T-helper 1 cell treated with Interleukin-12 subunit alpha and Interleukin-12 subunit beta and Interleukin-4 antibody, amounts not matched to agents 30 μg/mL and 1 μg/mL, for 36 hours (primary cell): Measurements from ENCODE around the gene PER3.

Experiments
- H3K27ac Mint-ChIP-seq: one replicate; pipeline ENCODE4 v1.8.0; 2021; ENCODE audit warnings: mild to moderate bottlenecking, mixed read lengths
- H3K27me3 Mint-ChIP-seq: one replicate; pipeline ENCODE4 v1.8.0; 2021; ENCODE audit warnings: low read depth, mixed read lengths
- H3K36me3 Mint-ChIP-seq: one replicate; pipeline ENCODE4 v1.8.0; 2021; ENCODE audit warnings: low read depth, mixed read lengths
- H3K4me1 Mint-ChIP-seq: one replicate; pipeline ENCODE4 v1.8.0; 2021; ENCODE audit warnings: low read depth, mixed read lengths
- H3K4me3 Mint-ChIP-seq: one replicate; pipeline ENCODE4 v1.8.0; 2021; ENCODE audit warnings: mild to moderate bottlenecking, moderate library complexity, mixed read lengths
- H3K9me3 Mint-ChIP-seq: one replicate; pipeline ENCODE4 v1.8.0; 2021; ENCODE audit warnings: mixed read lengths

PER3 gene

GRCh38 chr1:7768583-7768982 lies 15.5 kb upstream of the PER3 start:
- Mint-ChIP-seq H3K9me3 (no peaks in the 10 kb centered on the region), H3K4me3 (no peak overlapping the region), H3K27ac (no peak overlapping the region), H3K27me3 (peaks cover 30% of the 10 kb centered on the region), H3K4me1 (peaks cover 15% of the 10 kb centered on the region), H3K36me3 (peaks cover 12% of the 10 kb centered on the region)

GRCh38 chr1:7769673-7770412 lies 14.2 kb upstream of the PER3 start:
- Mint-ChIP-seq H3K9me3 (no peaks in the 10 kb centered on the region), H3K27ac (no peak overlapping the region), H3K27me3 (peaks cover 30% of the 10 kb centered on the region), H3K36me3 (peaks cover 17% of the 10 kb centered on the region), H3K4me3 (peak overlapping the region; percentile 3), H3K4me1 (peaks cover 19% of the 10 kb centered on the region)

GRCh38 chr1:7770669-7770996 lies 13.5 kb upstream of the PER3 start:
- H3K27me3 Mint-ChIP-seq, result peaks cover 23% of the 10 kb centered on the region
- H3K4me1 Mint-ChIP-seq, result peaks cover 20% of the 10 kb centered on the region
- H3K9me3 Mint-ChIP-seq, result no peaks in the 10 kb centered on the region
- peak overlapping the region; percentile 75 for H3K27ac Mint-ChIP-seq
- H3K4me3 Mint-ChIP-seq, result peak overlapping the region; percentile 79
- peaks cover 19% of the 10 kb centered on the region for H3K36me3 Mint-ChIP-seq

- peaks cover 23% of the 10 kb centered on the region for H3K4me1 Mint-ChIP-seq
- H3K27ac Mint-ChIP-seq, result peak within 1 kb of the TSS; percentile 80
- H3K36me3 Mint-ChIP-seq, result peaks cover 23% of the 10 kb centered on the region
- no peaks in the 10 kb centered on the region for H3K9me3 Mint-ChIP-seq
- peaks cover 23% of the 10 kb centered on the region for H3K27me3 Mint-ChIP-seq
- H3K4me3 Mint-ChIP-seq, result peak within 1 kb of the TSS; percentile 88
These were observed 12.9 kb upstream of the PER3 start, which contains the start of gene VAMP3 for GRCh38 chr1:7770997-7771822. TSS of gene VAMP3 (plus strand) at chr1:7771296. CDS start at chr1:7771384, 88 bp downstream.

- Mint-ChIP-seq H3K9me3 (no peaks in the 10 kb centered on the region), H3K27me3 (peaks cover 23% of the 10 kb centered on the region), H3K4me1 (peaks cover 26% of the 10 kb centered on the region), H3K36me3 (peaks cover 28% of the 10 kb centered on the region), H3K27ac (peak overlapping the region; percentile 80), H3K4me3 (peak overlapping the region; percentile 88)
These were observed 12.2 kb upstream of the PER3 start for GRCh38 chr1:7771823-7772299.

- Mint-ChIP-seq H3K27me3 (no peaks in the 10 kb centered on the region), H3K4me3 (no peak overlapping the region), H3K36me3 (peaks cover 35% of the 10 kb centered on the region), H3K27ac (no peak overlapping the region), H3K9me3 (no peaks in the 10 kb centered on the region), H3K4me1 (peaks cover 30% of the 10 kb centered on the region)
These were observed 6.5 kb upstream of the PER3 start for GRCh38 chr1:7777591-7777990.

GRCh38 chr1:7778133-7778628 lies 5.9 kb upstream of the PER3 start:
- Mint-ChIP-seq H3K36me3 (peaks cover 33% of the 10 kb centered on the region), H3K4me3 (no peak overlapping the region)

GRCh38 chr1:7780976-7781375 lies 3.1 kb upstream of the PER3 start:
- Mint-ChIP-seq H3K4me1 (peaks cover 19% of the 10 kb centered on the region), H3K4me3 (no peak overlapping the region), H3K27ac (no peak overlapping the region), H3K9me3 (no peaks in the 10 kb centered on the region), H3K27me3 (peaks cover 8% of the 10 kb centered on the region), H3K36me3 (peaks cover 18% of the 10 kb centered on the region)

More at GRCh38 chr1:7778133-7778628, 5.9 kb upstream of the PER3 start:
- H3K27me3 Mint-ChIP-seq, result no peaks in the 10 kb centered on the region
- peaks cover 31% of the 10 kb centered on the region for H3K4me1 Mint-ChIP-seq
- H3K27ac Mint-ChIP-seq, result no peak overlapping the region
- no peaks in the 10 kb centered on the region for H3K9me3 Mint-ChIP-seq

- Mint-ChIP-seq H3K27me3 (peaks cover 11% of the 10 kb centered on the region), H3K9me3 (no peaks in the 10 kb centered on the region), H3K4me3 (peak overlapping the region; percentile 61), H3K27ac (peak overlapping the region; percentile 46), H3K36me3 (peaks cover 15% of the 10 kb centered on the region), H3K4me1 (peaks cover 17% of the 10 kb centered on the region)
These were observed 2.6 kb upstream of the PER3 start for GRCh38 chr1:7781501-7781900.

GRCh38 chr1:7781923-7782495 lies 2.1 kb upstream of the PER3 start:
- H3K9me3 Mint-ChIP-seq, result no peaks in the 10 kb centered on the region
- peak overlapping the region; percentile 82 for H3K27ac Mint-ChIP-seq
- H3K27me3 Mint-ChIP-seq, result peaks cover 11% of the 10 kb centered on the region
- H3K4me3 Mint-ChIP-seq, result peak overlapping the region; percentile 61
- peaks cover 12% of the 10 kb centered on the region for H3K36me3 Mint-ChIP-seq
- H3K4me1 Mint-ChIP-seq, result peaks cover 17% of the 10 kb centered on the region

- Mint-ChIP-seq H3K9me3 (no peaks in the 10 kb centered on the region), H3K4me1 (peaks cover 17% of the 10 kb centered on the region), H3K4me3 (peak overlapping the region; percentile 61), H3K36me3 (peaks cover 4% of the 10 kb centered on the region), H3K27me3 (peaks cover 11% of the 10 kb centered on the region), H3K27ac (peak overlapping the region; percentile 31)
These were observed 846 bp upstream of the PER3 start for GRCh38 chr1:7783178-7783711.

GRCh38 chr1:7784492-7785071 lies 491 bp downstream of the PER3 start:
- peaks cover 11% of the 10 kb centered on the region for H3K27me3 Mint-ChIP-seq
- H3K9me3 Mint-ChIP-seq, result peaks cover 4% of the 10 kb centered on the region
- H3K4me1 Mint-ChIP-seq, result peaks cover 17% of the 10 kb centered on the region
- H3K36me3 Mint-ChIP-seq, result peaks cover 4% of the 10 kb centered on the region
- peak overlapping the region; percentile 68 for H3K27ac Mint-ChIP-seq
- no peak overlapping the region for H3K4me3 Mint-ChIP-seq

- peaks cover 9% of the 10 kb centered on the region for H3K9me3 Mint-ChIP-seq
- peaks cover 17% of the 10 kb centered on the region for H3K4me1 Mint-ChIP-seq
- H3K36me3 Mint-ChIP-seq, result peaks cover 4% of the 10 kb centered on the region
- H3K4me3 Mint-ChIP-seq, result no peak overlapping the region
- H3K27ac Mint-ChIP-seq, result peak overlapping the region; percentile 68
- H3K27me3 Mint-ChIP-seq, result peaks cover 11% of the 10 kb centered on the region
These were observed 1.0 kb downstream of the PER3 start for GRCh38 chr1:7785108-7785507.

- Mint-ChIP-seq H3K9me3 (peaks cover 19% of the 10 kb centered on the region), H3K4me3 (no peak overlapping the region), H3K27ac (no peak overlapping the region), H3K36me3 (peaks cover 5% of the 10 kb centered on the region), H3K27me3 (peaks cover 11% of the 10 kb centered on the region), H3K4me1 (peaks cover 11% of the 10 kb centered on the region)
These were observed 2.7 kb downstream of the PER3 start for GRCh38 chr1:7786795-7787194.
